ENCODE measurements around the gene VASP. TPM values are rescaled to one million over a fixed set of nuclear protein-coding genes. Genes with fewer than 3 reads are reported as not detected.

Gene VASP
- total RNA-seq, 6 experiments from 2014 or later, result 19.4 to 64.1 (median 30.6) TPM

DNA sequence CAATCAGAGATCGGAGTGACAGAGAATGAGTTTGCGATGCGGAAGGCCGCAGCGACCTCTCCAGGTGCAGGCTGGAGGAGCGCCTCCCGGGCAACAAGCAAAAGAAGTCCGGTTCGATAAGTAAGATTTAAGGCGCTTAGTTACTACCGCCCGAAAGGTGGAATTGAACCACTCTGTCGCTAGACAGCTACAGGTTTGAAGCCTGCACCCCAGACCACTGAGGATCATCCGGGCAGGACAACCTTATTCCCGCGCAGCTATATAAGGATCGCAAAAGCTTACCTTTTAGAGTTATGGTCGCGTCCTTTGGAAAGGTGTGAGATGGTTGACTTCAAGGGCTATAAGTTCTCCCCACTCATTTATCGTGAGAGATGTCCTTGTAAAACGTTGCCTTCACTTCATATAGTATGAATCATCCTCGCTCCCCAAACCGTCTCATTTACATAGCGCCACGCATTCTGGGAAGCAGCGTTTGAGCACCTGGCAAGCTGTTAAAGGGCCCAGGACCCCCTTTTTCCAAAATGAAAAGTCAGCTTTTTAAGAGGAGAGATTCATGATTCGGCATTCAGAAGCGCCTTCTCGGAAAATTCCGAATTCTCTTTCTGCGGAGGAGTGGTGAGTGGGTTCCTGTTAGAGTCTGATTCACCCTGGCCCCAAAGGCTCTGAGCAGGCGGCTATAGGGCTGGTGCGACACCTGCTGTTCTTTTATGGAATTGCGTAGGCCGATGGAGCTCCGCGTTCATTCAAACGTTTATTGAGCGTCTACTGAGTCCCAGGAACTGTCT is 28.6 kb upstream of the VASP start:
- peaks cover 0 to 8% (median 0%) of the 10 kb centered on the region in 4 donors for H3K4me1 ChIP-seq
- H3K27ac ChIP-seq, result peak overlapping the region; percentile 87 to 93 (median 93)
- H3K36me3 ChIP-seq, result no peaks in the 10 kb centered on the region
- 0% methylated on average over 32 of the region's 39 CpGs for WGBS (ENCODE audit: insufficient coverage, low coverage, low lambda C conversion rate, missing lambda C conversion rate)
- TF ChIP-seq, protein P1, sequence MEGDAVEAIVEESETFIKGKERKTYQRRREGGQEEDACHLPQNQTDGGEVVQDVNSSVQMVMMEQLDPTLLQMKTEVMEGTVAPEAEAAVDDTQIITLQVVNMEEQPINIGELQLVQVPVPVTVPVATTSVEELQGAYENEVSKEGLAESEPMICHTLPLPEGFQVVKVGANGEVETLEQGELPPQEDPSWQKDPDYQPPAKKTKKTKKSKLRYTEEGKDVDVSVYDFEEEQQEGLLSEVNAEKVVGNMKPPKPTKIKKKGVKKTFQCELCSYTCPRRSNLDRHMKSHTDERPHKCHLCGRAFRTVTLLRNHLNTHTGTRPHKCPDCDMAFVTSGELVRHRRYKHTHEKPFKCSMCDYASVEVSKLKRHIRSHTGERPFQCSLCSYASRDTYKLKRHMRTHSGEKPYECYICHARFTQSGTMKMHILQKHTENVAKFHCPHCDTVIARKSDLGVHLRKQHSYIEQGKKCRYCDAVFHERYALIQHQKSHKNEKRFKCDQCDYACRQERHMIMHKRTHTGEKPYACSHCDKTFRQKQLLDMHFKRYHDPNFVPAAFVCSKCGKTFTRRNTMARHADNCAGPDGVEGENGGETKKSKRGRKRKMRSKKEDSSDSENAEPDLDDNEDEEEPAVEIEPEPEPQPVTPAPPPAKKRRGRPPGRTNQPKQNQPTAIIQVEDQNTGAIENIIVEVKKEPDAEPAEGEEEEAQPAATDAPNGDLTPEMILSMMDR (IDR thresholded peaks at IDR 0.05), result peak; percentile 96 to 98 (median 97)
- TF ChIP-seq POLR2A (IDR thresholded peaks at IDR 0.05), result peak; percentile 59
- intact Hi-C loops (cut with DNase I), result loop anchor here in 1 of 2 donors (5.0 kb wide), 1 partner anchor 36 kb away; no protein-coding TSS in a partner anchor
- no peaks in the 10 kb centered on the region for H3K9me3 ChIP-seq
- H3K4me3 ChIP-seq, result peak overlapping the region; percentile 36 to 52 (median 40)
- H3K27me3 ChIP-seq, result no peaks in the 10 kb centered on the region
- DNase-seq, result peak; percentile 77 to 88 (median 87)
- ATAC-seq, result peak; percentile 93 to 97 (median 96)

DNA sequence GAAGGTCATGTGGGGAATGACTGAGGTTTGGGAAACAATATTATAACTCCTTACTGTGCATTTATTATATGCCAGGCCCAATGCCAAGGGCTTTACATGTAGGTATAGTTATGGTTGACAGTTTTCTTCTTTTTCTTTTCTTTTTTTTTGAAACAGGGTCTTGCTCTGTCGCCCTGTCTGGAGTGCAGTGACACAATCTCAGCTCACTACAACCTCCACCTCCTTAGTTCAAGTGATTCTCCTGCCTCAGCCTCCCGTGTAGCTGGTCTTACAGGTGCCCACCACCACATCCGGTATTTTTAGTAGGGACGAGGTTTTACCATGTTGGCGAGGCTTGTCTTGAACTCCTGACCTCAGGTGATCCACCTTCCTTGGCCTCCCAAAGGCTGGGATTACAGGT is 24.2 kb upstream of the VASP start:
- DNase-seq, result no peak
- ATAC-seq, result no peak
- Histone ChIP-seq H3K36me3 (no peaks in the 10 kb centered on the region), H3K27me3 (no peaks in the 10 kb centered on the region), H3K27ac (no peak overlapping the region), H3K9me3 (no peaks in the 10 kb centered on the region), H3K4me3 (no peak overlapping the region), H3K4me1 (peaks cover 0 to 4% (median 0%) of the 10 kb centered on the region in 4 donors)
- TF ChIP-seq POLR2A (IDR thresholded peaks at IDR 0.05), result no peak
- TF ChIP-seq, protein P1 (IDR thresholded peaks at IDR 0.05), result no peak
- 73% methylated on average over 5 of the region's 5 CpGs for WGBS (ENCODE audit: insufficient coverage, low coverage, low lambda C conversion rate, missing lambda C conversion rate)
- intact Hi-C loops (cut with DNase I), result no loop called here

DNA sequence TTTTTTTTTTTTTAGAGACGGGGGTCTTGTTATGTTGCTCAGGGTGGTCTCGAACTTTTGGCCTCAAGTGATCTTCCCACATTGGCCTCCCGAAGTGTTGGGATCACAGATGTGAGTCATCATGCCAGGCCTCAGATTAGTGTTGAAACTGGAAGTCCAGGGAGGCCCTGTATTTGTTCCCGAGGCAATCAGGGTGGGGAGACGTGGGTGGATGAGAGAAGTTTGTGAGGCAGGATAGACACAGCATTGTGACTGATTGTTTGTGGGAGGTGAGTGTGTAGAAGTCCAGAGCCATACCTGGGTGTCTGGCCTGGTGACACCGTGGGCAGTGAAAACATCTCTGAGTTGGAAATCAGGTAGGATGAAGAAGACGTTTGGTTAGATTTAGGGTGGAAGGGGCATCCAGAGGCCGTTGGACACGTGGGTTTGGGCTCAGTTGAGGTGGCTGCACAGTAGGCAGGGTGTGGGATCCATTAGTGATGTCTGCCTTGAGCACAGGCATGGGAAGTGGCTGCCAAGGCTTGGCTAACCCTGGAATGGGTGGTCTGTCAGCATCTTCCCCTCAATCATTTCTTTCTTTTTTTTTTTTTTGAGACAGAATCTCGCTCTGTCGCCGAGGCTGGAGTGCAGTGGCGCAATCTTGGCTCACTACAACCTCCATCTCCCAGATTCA is 22.9 kb upstream of the VASP start:
- Histone ChIP-seq H3K9me3 (no peaks in the 10 kb centered on the region), H3K27ac (no peak overlapping the region), H3K4me3 (no peak overlapping the region), H3K27me3 (no peaks in the 10 kb centered on the region), H3K36me3 (no peaks in the 10 kb centered on the region), H3K4me1 (no peaks in the 10 kb centered on the region)
- TF ChIP-seq POLR2A (IDR thresholded peaks at IDR 0.05), result no peak
- TF ChIP-seq, protein P1 (IDR thresholded peaks at IDR 0.05), result no peak
- DNase-seq (no peak), ATAC-seq (no peak)
- 65% methylated on average over 9 of the region's 13 CpGs for WGBS (ENCODE audit: insufficient coverage, low coverage, low lambda C conversion rate, missing lambda C conversion rate)
- intact Hi-C loops (cut with DNase I), result no loop called here

DNA sequence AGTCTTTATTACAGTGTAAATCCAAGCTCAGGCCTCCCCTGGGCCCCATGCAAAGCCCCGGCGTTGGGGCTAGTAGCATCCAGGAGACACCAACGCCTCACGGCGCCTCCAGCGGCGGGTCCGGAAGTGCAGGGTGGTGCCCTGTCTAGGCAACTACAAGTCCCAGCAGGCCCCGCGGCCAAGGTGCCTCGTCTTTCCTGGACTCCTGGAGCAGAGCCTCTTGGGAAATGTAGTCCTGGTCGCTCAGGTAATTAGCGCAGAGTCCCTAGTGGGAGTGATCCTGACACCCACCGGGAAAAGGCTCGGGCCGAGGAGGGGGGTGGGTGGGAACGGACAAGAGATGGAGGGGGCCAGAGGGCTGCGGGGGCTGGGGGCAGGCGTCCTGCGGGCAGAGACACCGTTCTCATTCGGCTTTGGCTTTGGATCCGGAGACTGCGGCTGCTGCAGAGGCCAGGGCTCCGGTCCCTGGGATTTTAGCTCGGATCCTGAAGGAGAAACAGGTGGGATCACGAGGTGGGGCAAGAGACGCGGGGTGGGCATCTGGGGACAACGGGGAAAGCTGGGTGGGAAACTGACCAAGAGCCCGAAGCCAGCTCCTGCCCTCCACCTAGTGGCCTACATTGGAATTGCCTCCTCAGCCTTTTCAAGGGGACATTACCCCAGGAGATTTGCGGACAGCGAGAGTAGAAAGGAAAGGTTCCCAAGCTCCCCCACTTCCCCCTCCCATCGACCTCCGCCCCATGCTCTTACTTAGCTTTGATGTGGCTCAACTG is 21.8 kb upstream of the VASP start:
- Histone ChIP-seq H3K4me1 (no peaks in the 10 kb centered on the region), H3K36me3 (no peaks in the 10 kb centered on the region), H3K27me3 (no peaks in the 10 kb centered on the region), H3K9me3 (no peaks in the 10 kb centered on the region), H3K4me3 (peak overlapping the region; percentile 71 to 79 (median 72)), H3K27ac (peak overlapping the region; percentile 60 to 67 (median 65))
- ATAC-seq (peak; percentile 99 to 100 (median 99)), DNase-seq (peak; percentile 98 to 99 (median 98))
- TF ChIP-seq, protein P1 (IDR thresholded peaks at IDR 0.05), result peak; percentile 68 to 88 (median 70)
- no peak for TF ChIP-seq POLR2A (IDR thresholded peaks at IDR 0.05)
- intact Hi-C loops (cut with DNase I), result no loop called here
- 1% methylated on average over 20 of the region's 35 CpGs for WGBS (ENCODE audit: insufficient coverage, low coverage, low lambda C conversion rate, missing lambda C conversion rate)

All from right lobe of liver (tissue), 6 donors.